Mesodermal cell (in vitro differentiated cells): ENCODE results near the gene TMEM229B.

Experiments used
- H3K27ac ChIP-seq: 2 replicates; pipeline ENCODE4 v1.7.0; 2013; ENCODE audit warnings: mild to moderate bottlenecking, low read depth, low read length, moderate library complexity; ENCODE audit not compliant: severe bottlenecking
- H3K36me3 ChIP-seq: 2 replicates; pipeline ENCODE4 v1.7.1; 2013; ENCODE audit warnings: mild to moderate bottlenecking, low read length, moderate library complexity; ENCODE audit not compliant: control insufficient read depth, insufficient read depth
- H3K4me1 ChIP-seq: one replicate; pipeline ENCODE4 v1.7.1; 2013; ENCODE audit warnings: mild to moderate bottlenecking, low read length; ENCODE audit not compliant: insufficient read depth, control insufficient read depth, poor library complexity, severe bottlenecking
- H3K4me3 ChIP-seq: 2 replicates; pipeline ENCODE4 v1.7.0; 2013; ENCODE audit warnings: low read length, control low read depth, mild to moderate bottlenecking; ENCODE audit not compliant: insufficient read depth, poor library complexity, severe bottlenecking; ENCODE audit errors: extremely low read depth
- H3K9me3 ChIP-seq: 2 replicates; pipeline ENCODE4 v1.7.1; 2013; ENCODE audit warnings: mild to moderate bottlenecking, low read length, moderate library complexity; ENCODE audit not compliant: control insufficient read depth
- WGBS, 2 experiments: methylation state at CpG; one replicate each; pipeline ENCODE4 v1.1.5; 2013; ENCODE audit warnings: missing lambda C conversion rate in 2 of 2; ENCODE audit not compliant: insufficient coverage in 2 of 2; 5-methylcytosine and 5-hydroxymethylcytosine counted together

The TMEM229B gene

DNA sequence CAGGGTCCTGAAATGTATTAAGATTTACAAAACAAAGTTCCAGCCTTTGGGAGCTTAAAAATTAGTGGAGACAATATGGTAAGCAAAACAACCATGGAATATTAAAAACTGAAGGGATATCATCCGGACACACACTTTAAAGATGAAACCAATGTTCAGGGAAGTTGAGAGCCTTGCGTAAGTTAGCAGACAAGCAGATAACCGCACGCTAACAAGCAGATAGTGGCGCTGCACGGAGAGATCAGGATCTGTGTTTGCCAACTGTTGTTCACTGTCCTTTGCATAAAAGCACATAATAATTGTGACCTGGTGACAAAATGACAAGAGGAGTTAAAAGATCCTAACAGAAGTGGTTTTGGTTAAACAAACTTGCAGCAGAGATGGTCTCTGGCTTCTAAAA, 14.3 kb upstream of the TMEM229B start:
- no peaks in the 10 kb centered on the region for H3K36me3 ChIP-seq
- H3K9me3 ChIP-seq, result no peaks in the 10 kb centered on the region
- no peak overlapping the region for H3K4me3 ChIP-seq
- H3K27ac ChIP-seq, result no peak overlapping the region
- 81% methylated on average over 6 of the region's 6 CpGs for WGBS, 2 experiments
- no peaks in the 10 kb centered on the region for H3K4me1 ChIP-seq

DNA sequence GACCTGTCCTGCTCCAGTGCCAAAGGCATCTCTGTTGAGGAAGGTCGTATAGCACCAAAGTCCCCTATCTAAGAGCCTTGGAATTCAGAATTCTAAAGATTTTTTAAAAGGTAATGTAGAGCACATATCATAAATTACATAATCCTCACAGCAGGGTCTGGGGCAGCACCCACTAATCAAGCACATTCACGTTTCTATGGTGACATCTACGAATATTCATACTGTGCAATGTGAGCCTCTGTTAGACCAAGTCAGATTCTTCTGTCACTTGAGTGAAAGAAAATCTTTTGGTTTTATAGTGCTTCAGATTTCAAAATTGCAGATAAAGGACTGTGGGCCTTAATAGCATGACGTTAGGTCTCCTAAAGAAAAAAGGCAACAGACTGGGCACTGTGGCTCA, 13.1 kb upstream of the TMEM229B start:
- Histone ChIP-seq H3K27ac (no peak overlapping the region), H3K36me3 (no peaks in the 10 kb centered on the region), H3K4me3 (no peak overlapping the region), H3K4me1 (no peaks in the 10 kb centered on the region), H3K9me3 (no peaks in the 10 kb centered on the region)
- WGBS, 2 experiments, result 89 to 94% methylated on average over 3 of the region's 4 CpGs

- no peak overlapping the region for H3K27ac ChIP-seq
- no peak overlapping the region for H3K4me3 ChIP-seq
- no peaks in the 10 kb centered on the region for H3K9me3 ChIP-seq
- no peaks in the 10 kb centered on the region for H3K36me3 ChIP-seq
- H3K4me1 ChIP-seq, result no peaks in the 10 kb centered on the region
- 83 to 100% methylated on average over 2 of the region's 3 CpGs for WGBS, 2 experiments
Observed at GRCh38 chr14:67500981-67501380, 12.5 kb upstream of the TMEM229B start.

- peaks cover 14% of the 10 kb centered on the region for H3K9me3 ChIP-seq
- no peak overlapping the region for H3K27ac ChIP-seq
- no peak overlapping the region for H3K4me3 ChIP-seq
- 81 to 100% methylated on average over 2 of the region's 4 CpGs for WGBS, 2 experiments
- H3K36me3 ChIP-seq, result no peaks in the 10 kb centered on the region
- H3K4me1 ChIP-seq, result no peaks in the 10 kb centered on the region
Observed at GRCh38 chr14:67497716-67498115, 9.2 kb upstream of the TMEM229B start.

GRCh38 chr14:67497216-67497615, 8.7 kb upstream of the TMEM229B start:
- Histone ChIP-seq H3K27ac (no peak overlapping the region), H3K36me3 (no peaks in the 10 kb centered on the region), H3K9me3 (peaks cover 18% of the 10 kb centered on the region), H3K4me1 (no peaks in the 10 kb centered on the region), H3K4me3 (no peak overlapping the region)
- 84 to 91% methylated on average over 10 to 12 of the region's 13 CpGs for WGBS, 2 experiments

GRCh38 chr14:67495827-67496226, 7.3 kb upstream of the TMEM229B start:
- Histone ChIP-seq H3K27ac (no peak overlapping the region), H3K4me3 (no peak overlapping the region), H3K9me3 (peaks cover 18% of the 10 kb centered on the region), H3K36me3 (no peaks in the 10 kb centered on the region), H3K4me1 (no peaks in the 10 kb centered on the region)
- WGBS, 2 experiments, result 80 to 100% methylated on average over 1 of the region's 1 CpG

- 91 to 95% methylated on average over 7 of the region's 8 CpGs for WGBS, 2 experiments
- H3K4me1 ChIP-seq, result no peaks in the 10 kb centered on the region
- H3K9me3 ChIP-seq, result peaks cover 18% of the 10 kb centered on the region
- no peak overlapping the region for H3K4me3 ChIP-seq
- H3K36me3 ChIP-seq, result no peaks in the 10 kb centered on the region
- H3K27ac ChIP-seq, result no peak overlapping the region
Observed at GRCh38 chr14:67493092-67493717, 4.7 kb upstream of the TMEM229B start.

DNA sequence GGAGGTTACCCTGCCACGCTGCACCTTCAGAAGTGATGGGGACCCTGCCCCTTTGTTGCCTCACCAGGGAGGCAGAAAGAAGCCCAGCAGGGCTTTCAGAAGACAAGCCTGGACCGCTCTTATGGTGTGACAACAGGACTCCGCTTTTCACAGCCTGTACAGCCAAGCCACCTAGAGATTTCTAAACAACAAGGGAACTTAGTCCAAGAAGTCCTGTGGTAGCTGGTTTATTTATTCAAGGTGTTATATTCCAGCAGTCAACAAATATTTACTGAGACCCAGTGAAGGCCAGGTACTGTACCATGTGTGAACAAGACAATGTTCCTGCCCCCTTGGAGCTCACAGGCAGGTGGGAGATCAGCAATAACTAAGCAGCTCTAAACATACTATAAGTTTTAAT, 4.0 kb upstream of the TMEM229B start:
- Histone ChIP-seq H3K9me3 (peaks cover 18% of the 10 kb centered on the region), H3K4me1 (no peaks in the 10 kb centered on the region), H3K27ac (no peak overlapping the region), H3K36me3 (no peaks in the 10 kb centered on the region), H3K4me3 (no peak overlapping the region)
- WGBS, 2 experiments, result 96 to 100% methylated on average over 2 to 3 of the region's 3 CpGs

DNA sequence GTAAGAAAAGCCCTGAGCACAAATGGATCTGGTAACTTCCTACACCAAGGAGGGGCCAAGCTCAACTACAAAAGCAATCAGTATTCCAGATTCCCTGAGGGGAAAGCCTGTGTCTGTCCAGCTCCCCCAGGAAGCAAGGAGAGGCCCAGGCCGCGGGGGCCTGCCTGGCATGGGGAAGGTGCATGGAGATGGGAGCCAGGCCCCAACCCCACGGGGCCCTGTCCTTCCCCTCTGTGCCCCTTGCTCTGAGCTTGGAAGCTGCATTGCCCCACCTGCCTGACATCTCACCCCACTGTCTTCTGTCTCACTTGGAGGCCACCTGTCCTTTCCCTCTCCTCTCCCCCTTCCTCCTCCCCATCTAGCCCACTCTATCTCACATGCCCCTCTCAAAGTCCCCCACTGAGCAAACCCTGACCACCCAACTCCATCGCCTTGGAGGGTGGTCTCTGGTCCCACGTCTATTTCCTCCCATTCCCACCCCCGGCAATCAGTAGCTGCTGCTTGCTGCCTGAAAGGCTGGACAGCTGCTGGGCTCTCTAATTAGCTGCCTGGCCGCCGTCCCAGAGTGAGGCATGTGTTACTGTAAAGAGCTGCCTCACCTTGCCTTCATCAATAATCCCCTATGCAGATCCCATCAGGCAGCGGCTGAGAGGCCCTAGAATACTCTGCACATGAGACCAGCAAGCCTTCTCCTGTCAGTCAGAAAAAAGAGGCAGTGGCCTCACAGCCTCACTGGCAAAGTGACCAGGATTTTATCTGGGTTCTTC, 3.4 kb upstream of the TMEM229B start:
- no peaks in the 10 kb centered on the region for H3K4me1 ChIP-seq
- no peak overlapping the region for H3K4me3 ChIP-seq
- no peaks in the 10 kb centered on the region for H3K36me3 ChIP-seq
- no peak overlapping the region for H3K27ac ChIP-seq
- H3K9me3 ChIP-seq, result peaks cover 18% of the 10 kb centered on the region
- WGBS, 2 experiments, result 74 to 78% methylated on average over 4 to 9 of the region's 9 CpGs

GRCh38 chr14:67491285-67491684, 2.8 kb upstream of the TMEM229B start:
- H3K4me1 ChIP-seq, result no peaks in the 10 kb centered on the region
- H3K36me3 ChIP-seq, result no peaks in the 10 kb centered on the region
- no peak overlapping the region for H3K27ac ChIP-seq
- WGBS, 2 experiments, result 83% methylated on average over 3 of the region's 3 CpGs
- H3K4me3 ChIP-seq, result no peak overlapping the region
- H3K9me3 ChIP-seq, result peaks cover 18% of the 10 kb centered on the region

DNA sequence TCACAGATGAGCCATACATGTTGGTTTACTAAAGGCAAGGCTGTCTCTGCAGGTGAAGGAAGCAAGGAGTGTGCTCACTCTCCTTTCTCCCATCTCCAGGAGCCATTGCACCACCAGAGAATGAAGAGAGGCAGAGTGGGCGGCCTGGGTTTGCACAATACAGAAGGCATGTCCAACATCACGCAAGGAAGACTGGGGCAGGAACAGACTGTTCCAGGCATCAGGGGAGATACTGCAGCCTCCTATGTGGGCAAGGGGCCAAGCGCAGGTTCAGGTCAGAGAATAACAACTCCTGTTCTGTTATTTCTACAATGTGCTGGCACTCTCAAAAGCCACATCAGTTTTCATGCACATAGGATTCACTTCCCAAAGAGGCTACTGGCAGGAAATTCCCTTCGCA, 1.7 kb upstream of the TMEM229B start:
- WGBS, 2 experiments, result 93 to 100% methylated on average over 3 to 4 of the region's 4 CpGs
- Histone ChIP-seq H3K36me3 (no peaks in the 10 kb centered on the region), H3K4me1 (peaks cover 6% of the 10 kb centered on the region), H3K27ac (no peak overlapping the region), H3K4me3 (no peak overlapping the region), H3K9me3 (peaks cover 18% of the 10 kb centered on the region)
